NCI-H510A (cell line): Measurements from ENCODE around the gene SLC18A3.

Experiments used
- DNase-seq: peaks from one replicate; lab custom pipeline; 2025; lab: John Stamatoyannopoulos, UW

The SLC18A3 gene

GRCh38 chr10:49610114-49610457, at the start of gene SLC18A3:
TSS of gene SLC18A3 (plus strand) at chr10:49610310. CDS start at chr10:49610741, 431 bp downstream.
- no peak for DNase-seq

GRCh38 chr10:49560526-49560925, 49.6 kb upstream of the SLC18A3 start:
- DNase-seq: no peak

- DNase-seq: no peak
These were observed 47.2 kb upstream of the SLC18A3 start for GRCh38 chr10:49562893-49563292.

- no peak for DNase-seq
These were observed 45.6 kb upstream of the SLC18A3 start for GRCh38 chr10:49564461-49565009.

- DNase-seq: no peak
These were observed 42.3 kb upstream of the SLC18A3 start for GRCh38 chr10:49567810-49568209.

GRCh38 chr10:49568235-49568634, 41.9 kb upstream of the SLC18A3 start:
- DNase-seq: no peak

GRCh38 chr10:49569031-49569631, 41.0 kb upstream of the SLC18A3 start:
- no peak for DNase-seq

GRCh38 chr10:49571388-49571787, 38.7 kb upstream of the SLC18A3 start:
- peak; percentile 14 for DNase-seq

- no peak for DNase-seq
These were observed 37.5 kb upstream of the SLC18A3 start for GRCh38 chr10:49572594-49573114.

- DNase-seq: no peak
These were observed 34.5 kb upstream of the SLC18A3 start for GRCh38 chr10:49575489-49576072.

- no peak for DNase-seq
These were observed 32.8 kb upstream of the SLC18A3 start for GRCh38 chr10:49577182-49577925.

GRCh38 chr10:49578392-49578791, 31.7 kb upstream of the SLC18A3 start:
- no peak for DNase-seq

GRCh38 chr10:49579621-49580020, 30.5 kb upstream of the SLC18A3 start:
- no peak for DNase-seq

GRCh38 chr10:49585387-49585786, 24.7 kb upstream of the SLC18A3 start:
- no peak for DNase-seq

- no peak for DNase-seq
These were observed 22.1 kb upstream of the SLC18A3 start for GRCh38 chr10:49587981-49588380.

GRCh38 chr10:49592726-49593563, 17.2 kb upstream of the SLC18A3 start:
- no peak for DNase-seq

- no peak for DNase-seq
These were observed 16.6 kb upstream of the SLC18A3 start for GRCh38 chr10:49593564-49593875.

- DNase-seq: no peak
These were observed 16.1 kb upstream of the SLC18A3 start for GRCh38 chr10:49593998-49594397.

- DNase-seq: no peak
These were observed 15.5 kb upstream of the SLC18A3 start for GRCh38 chr10:49594594-49594993.

- no peak for DNase-seq
These were observed 15.0 kb upstream of the SLC18A3 start for GRCh38 chr10:49595003-49595712.

- no peak for DNase-seq
These were observed 14.2 kb upstream of the SLC18A3 start for GRCh38 chr10:49595713-49596492.
